ENCODE data around the gene SLC16A2.
"Not testable (repeated sequence)": the region's sequence is repeated elsewhere in the genome, so short reads cannot be mapped to it uniquely, and the experiment has no call there.

The SLC16A2 gene

DNA sequence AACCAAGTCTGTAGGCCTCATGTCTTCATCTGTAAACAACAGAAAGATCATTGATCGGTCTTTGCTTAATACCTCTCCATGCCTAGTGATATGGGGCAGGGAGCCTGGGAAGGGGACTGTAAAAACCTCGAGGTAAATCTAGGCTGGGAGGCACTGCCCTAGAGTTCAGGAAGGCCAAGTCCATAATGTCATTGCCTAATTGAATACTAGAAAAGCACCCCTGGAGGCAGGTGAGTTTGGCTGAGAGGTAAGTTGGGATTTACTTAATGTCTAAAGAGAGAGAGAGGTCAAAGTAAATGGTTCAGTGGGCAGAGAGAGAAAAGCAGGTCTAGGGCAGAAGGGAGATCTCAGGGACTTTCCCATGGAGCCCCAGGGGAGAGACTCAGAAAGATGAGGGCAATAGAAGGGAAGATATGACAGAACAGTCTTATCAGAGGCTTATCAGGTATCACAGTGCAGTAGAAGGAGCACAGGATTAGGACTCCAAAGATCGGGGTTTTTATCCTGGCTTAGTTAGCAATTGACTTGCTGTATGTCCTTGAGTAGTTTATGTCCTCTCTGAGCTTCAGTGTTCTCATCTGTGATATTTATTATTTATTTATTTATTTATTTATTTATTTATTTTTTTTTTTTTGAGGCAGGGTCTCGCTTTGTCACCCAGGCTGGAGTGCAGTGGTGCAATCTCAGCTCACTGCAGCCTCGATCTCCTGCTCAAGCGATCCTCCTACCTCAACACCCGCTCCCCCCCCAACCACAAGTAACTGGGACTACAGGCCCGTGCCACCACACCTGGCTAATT, 85.2 kb downstream of the SLC16A2 start:
- DNase-seq (ENCODE audit: low spot score), result peak; percentile 23

DNA sequence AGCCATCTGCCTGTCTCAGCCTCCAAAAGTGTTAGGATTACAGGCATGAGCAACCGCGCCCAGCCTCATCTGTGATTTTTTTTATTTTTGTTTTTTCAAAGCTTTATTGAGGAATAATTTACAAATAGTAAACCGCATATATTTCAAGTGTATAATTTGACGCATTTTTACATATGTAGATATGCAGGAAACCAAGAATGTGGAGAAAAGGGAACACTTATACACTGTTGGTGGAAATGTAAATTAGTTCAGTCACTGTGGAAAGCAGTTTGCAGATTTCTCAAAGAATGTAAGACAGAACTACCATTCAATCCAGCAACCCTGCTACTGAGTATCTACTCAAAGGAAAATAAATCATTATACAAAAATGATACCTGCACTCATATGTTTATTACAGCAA, 85.9 kb downstream of the SLC16A2 start:
- no peak for DNase-seq (ENCODE audit: low spot score)

DNA sequence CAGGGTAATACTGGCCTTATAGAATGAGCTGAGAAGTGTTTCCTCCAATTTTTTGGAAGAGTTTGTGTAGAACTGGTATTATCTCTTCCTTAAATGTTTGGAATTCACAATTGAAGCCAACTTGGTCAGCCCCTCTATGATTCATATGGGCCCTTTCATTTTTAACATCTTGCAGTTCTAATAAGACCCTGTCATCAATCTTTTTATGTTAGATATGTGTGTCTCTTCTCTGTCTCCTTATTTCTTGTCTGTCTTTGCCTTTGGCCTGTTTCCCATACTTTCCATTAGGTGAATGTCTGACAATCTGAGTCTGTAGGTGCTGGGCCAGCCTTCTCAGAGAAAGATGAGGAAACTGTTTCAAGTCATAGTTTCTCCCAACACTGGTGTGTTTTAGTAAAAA, 88.7 kb downstream of the SLC16A2 start:
- no peak for DNase-seq (ENCODE audit: low spot score)

DNA sequence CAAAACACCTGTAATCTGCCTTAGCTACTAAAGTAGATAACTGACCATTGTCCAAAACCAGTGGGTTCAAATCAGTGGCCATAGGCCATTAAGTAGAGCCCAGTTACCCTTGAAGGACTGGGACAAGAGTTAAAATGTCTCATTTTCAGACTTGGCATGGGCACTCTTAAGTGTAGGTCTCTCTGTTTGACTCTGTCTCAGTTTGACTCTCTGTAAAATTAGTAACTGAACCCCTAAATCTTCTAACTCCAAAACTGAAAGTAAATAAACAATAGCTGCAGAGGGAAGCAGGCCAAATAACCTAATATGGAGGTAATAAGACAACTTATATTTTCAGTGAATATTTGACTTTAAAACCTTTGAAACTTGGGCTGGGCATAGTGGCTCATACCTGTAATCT, 89.1 kb downstream of the SLC16A2 start:
- no peak for DNase-seq (ENCODE audit: low spot score)

DNA sequence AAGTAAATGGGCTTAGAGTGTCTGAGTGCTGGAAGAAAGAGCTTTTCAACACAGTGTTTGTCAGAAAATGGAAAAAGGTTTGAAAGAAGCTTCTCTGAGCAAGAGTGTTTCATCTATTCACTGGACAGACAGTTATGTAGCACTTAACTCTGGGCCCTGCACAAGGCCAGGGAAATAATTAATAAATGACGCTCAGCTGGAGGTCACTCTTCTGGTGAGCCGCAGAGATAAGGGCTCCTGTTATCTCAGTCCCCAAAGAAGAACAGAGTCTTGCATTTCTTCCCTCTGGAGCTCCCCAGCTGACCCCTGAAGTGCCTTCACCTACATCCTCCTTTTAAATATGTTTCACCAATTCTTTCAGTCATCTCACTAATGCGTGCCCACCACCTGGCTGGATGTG, 90.4 kb downstream of the SLC16A2 start:
- no peak for DNase-seq (ENCODE audit: low spot score)

DNA sequence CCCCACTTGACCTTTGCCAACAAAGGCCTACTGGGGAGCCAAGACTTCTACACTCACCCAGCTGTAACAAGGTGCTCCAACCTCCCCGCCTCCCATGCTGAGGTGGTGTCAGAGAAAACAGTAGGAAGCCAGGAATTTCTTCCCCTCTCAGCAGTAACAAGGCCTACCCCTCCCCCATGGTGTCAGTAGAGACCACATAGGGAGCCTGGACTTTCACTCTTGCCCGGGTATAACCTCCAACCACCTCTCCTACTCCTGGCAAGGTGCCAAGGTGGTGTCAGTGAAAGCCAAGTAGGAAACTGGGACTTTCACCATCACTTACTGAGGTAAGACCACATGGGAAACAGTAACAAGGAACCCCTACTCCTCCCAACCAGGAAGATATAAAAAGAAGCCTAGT, 93.1 kb downstream of the SLC16A2 start:
- peak; percentile 54 for DNase-seq (ENCODE audit: low spot score)

DNA sequence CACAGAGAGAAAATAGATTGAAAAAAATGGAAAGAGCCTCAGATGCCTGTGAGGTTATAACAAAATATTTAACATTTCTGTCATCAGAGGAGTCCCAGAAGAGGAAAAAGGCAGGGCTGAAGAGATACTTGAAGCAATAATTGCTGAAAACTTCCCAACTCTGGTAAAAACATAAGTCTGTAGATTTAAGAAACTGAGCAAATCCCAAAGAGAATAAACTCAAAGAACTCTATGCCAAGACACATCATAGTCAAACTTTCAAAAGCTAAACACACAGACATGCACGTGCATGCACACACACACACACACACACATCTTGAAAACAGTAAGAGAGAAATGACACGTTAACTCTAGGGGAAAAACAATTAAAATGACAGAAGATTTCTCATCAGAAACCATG, 94.1 kb downstream of the SLC16A2 start:
- DNase-seq (ENCODE audit: low spot score), result no peak

DNA sequence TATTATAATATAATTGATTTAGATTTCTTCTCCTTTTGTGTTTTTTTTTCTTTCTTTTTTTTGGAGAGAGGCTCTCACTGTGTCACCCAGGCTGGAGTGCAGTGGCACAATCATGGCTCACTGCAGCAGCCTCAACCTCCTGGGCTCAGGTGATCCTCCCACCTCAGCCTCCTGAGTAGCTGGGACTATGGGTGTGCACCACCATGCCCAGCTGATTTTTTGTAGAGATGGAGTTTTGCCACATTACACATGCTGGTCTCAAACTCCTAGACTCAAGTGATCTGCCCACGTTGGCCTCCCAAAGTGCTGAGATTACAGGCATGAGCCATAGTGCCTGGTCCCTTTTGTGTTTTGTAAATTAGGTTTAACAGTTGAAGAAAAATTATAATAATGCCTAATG, 94.7 kb downstream of the SLC16A2 start:
- not testable (repeated sequence) for DNase-seq (ENCODE audit: low spot score)

DNA sequence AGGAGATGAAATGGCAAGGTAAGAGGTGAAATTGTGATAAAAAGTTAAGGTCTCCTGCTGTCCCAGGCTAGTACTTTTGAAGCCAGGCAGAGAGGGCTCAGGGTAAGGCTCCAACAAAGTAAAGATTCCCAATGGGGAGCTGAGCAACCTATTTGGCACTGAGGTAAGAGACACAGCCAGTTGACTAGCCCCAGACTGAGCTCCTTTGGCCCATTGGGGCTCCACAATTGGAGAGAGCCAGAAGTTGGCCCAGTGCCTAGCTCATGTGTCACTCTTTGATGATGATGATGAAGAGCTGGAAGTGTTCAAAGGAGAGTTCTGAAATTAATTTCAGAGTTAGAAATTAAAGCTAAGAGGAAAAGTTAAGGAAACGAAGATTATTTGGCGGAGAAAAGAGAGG, 98.6 kb downstream of the SLC16A2 start:
- no peak for DNase-seq (ENCODE audit: low spot score)

GRCh38 chrX:74520291-74520690, 99.0 kb downstream of the SLC16A2 start:
- DNase-seq (ENCODE audit: low spot score), result no peak

DNA sequence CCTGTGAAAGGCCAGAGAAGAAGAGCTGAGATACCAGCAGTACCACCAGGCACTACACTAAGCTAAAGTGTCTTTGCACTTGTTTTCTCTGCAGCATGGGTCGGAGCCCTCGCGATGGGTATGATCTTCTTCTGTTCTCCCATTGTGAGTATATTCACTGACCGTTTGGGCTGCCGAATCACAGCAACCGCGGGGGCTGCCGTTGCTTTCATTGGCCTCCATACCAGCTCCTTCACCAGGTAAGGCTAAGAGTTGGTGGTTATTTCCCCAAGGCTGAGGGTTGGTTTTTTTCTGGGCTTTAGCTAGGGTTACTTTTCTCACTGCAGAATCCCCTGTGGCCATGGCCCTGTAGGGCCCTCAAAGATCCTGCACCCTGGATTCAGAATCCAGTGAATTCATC, 99.6 kb downstream of the SLC16A2 start:
- DNase-seq (ENCODE audit: low spot score), result no peak

DNA sequence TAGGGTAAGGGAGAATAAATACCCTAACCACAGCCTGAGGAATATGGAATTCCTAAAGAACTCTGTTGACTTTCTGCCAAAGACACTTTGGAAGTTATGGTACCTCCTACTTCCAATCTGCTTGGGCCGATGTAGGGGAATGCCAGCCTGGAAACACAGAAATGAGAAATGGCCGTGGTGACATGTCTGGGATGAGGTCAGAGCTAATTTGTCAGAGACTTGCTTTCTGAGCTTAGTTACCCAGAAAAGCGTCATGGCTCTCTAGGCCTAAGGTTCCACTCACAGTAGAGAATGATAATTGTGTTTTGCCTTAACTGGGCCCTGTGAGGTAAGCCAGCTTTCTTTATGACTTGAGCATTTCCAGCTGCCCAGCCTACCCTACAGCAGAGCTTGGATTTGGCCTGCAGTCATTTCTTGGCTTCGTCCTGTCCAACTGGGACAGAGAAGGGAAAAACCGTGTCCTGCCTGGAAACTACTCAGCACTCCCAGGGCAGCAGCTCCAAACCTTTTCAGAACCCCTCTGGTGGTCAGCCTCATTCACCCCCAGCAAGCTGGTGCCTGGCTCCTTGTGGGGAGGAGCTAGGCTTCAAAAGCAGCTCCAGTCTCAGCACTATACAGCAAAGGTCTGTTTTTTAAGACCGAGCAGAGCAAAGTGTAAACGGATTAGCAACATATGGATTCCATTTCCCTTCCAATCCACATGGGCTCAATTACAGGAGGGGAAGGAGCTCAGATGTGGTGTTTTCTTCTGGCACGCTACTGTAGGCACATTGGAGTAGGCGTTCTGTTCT, 100.9 kb downstream of the SLC16A2 start:
- peak; percentile 11 for DNase-seq (ENCODE audit: low spot score)

- DNase-seq (ENCODE audit: low spot score), result no peak
These were observed 101.9 kb downstream of the SLC16A2 start for GRCh38 chrX:74523224-74523623.

DNA sequence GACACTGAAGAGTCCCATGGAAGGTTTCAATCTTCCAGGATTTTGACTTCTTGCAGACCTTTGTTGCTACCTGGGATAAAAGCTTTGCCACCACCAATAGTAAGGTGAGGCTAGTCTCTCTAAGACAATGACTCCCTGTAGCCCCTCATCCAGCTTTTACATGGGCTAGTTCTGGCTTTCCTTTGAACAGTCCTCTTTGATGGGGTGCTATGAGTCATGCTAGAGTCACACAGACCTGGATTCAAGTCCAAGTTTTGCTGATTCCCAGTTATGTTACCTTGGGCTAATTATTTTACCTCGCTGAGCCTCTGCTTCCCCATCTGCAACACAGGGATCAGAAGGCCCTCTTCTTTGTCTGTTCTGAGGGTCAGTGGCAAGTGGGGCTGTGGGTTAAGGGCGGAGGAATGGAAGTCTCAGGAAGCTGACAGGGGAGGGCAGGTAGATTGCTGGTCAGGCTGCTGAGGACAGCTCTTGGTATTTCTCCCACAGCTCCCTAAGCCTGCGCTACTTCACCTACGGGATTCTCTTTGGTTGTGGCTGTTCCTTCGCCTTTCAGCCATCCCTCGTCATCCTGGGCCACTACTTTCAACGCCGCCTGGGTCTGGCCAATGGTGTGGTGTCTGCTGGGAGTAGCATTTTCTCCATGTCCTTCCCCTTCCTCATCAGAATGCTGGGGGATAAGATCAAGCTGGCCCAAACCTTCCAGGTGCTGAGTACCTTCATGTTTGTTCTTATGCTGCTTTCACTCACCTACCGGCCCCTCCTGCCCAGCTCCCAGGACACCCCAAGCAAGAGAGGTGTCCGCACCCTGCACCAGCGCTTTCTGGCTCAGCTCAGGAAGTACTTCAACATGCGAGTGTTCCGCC, 102.8 kb downstream of the SLC16A2 start:
- DNase-seq (ENCODE audit: low spot score), result no peak

DNA sequence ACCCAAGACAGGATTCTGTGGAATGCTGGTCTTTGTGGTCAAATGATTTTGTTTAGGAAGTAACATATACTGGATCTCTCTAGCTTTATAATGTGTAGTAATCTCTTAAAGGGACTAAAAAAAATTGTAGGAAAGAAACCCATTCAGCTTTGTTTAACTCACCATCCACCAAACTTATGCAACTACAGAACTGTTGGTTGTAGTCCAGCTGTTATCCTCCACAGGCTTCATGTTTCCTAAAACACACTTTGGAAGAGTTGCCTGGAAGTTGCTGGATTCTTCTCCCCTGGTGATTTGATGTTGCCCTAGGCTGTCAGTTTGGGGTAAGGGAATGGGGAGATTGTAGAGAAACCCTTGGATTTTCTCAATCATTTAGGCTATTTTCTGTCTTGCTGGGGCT, 103.8 kb downstream of the SLC16A2 start:
- no peak for DNase-seq (ENCODE audit: low spot score)

DNA sequence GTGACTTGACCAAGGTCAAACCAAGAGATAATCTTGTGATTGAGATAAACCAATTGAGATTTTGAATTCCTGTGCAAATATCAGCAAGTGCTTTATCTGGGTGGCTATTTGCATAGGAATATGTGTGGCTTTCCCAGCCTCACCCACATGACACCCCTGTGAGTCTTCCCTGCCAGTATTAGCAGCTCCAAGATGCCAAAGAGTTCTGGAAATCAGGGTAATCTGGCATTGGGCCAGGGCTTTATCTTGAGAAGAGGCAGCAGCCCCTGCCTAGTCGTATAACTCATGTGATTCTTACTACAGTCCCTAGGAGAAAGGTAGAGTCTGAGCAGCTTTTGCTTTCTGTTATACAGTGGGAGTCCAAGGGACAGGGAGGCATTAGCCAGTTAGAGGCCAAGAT, 105.5 kb downstream of the SLC16A2 start:
- no peak for DNase-seq (ENCODE audit: low spot score)

DNA sequence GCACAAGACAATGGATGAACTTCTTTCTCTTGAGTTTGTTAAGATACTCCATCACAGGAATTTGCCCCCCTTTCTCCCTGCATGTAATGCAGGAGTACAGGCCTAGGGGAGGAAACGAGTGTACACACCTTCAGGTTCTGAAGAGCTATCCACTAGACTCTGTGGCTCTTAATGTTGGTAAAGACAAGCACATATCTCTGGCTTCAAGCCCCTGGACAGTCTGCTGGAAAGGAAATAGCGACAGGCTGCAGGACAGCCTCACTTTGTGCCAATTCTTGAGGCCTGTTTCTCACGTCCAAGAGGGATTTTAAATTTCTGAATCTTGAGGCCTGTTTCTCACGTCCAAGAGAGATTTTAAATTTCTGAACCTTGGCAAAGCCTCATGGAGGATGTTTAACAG, 106.1 kb downstream of the SLC16A2 start:
- DNase-seq (ENCODE audit: low spot score), result no peak

DNA sequence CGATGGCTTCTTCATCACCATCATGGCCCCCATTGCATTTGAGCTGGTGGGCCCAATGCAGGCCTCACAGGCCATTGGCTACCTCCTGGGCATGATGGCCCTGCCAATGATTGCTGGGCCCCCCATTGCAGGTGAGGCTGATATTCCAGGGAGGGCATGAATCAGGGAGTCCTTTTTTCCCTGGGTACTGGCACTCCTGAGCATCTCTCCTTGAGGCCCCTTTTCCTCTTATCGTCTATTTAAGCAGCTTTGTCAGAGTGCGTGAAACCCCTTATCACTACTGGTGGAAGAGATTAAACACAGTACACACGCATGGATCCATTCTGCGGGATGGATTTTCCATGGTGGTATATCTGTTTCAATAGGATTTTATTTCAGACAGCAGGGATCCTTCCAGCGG, 108.0 kb downstream of the SLC16A2 start:
- DNase-seq (ENCODE audit: low spot score), result no peak

DNA sequence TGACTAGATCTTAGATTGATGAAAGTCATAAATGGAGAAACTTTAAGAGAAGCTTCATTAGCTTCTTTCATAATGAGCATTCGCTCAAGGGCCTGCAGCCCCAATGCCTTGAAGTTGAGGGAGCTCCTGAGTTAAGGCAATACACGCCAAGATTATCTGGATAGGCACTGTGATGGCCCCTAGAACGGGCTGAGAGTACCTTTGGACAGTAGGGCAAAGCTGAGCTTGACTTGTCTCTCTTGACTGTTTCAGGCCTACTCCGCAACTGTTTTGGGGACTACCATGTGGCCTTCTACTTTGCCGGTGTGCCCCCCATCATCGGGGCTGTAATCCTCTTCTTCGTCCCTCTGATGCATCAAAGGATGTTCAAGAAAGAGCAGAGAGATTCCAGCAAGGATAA, 109.8 kb downstream of the SLC16A2 start:
- DNase-seq (ENCODE audit: low spot score), result no peak

GRCh38 chrX:74534569-74535038, 113.3 kb downstream of the SLC16A2 start:
- peak; percentile 83 for DNase-seq (ENCODE audit: low spot score)

GRCh38 chrX:74535086-74535407, 113.8 kb downstream of the SLC16A2 start:
- no peak for DNase-seq (ENCODE audit: low spot score)

- peak; percentile 70 for DNase-seq (ENCODE audit: low spot score)
These were observed 114.3 kb downstream of the SLC16A2 start for GRCh38 chrX:74535408-74536151.

All from kidney tubule cell (primary cell).